Adrenal gland (tissue), 5 donors: Measurements from ENCODE around the gene ARHGEF25.

ENCODE experiments used
- POLR2A ChIP-seq, 2 donors: fragments of 450-650 bp; IDR thresholded peaks; one replicate each; pipeline ENCODE4 v1.6.1; 2017; ENCODE audit warnings: antibody characterized with exemption in 2 of 2, mild to moderate bottlenecking in 2 of 2, moderate library complexity in 1 of 2
- TF ChIP-seq, protein P1 (sequence below), 6 experiments: fragments of 450-650 bp in 4 of 6; fragments of 200-600 bp in 2 of 6; sonication (generic) in 1 of 6; IDR thresholded peaks; 1 replicate in 5 of 6; 2 replicates in 1 of 6; pipeline versions ENCODE4 v1.5.1 to v1.8.0; 2016 to 2021; ENCODE audit warnings: antibody characterized with exemption in 6 of 6, mild to moderate bottlenecking in 2 of 6, moderate library complexity in 1 of 6
- donor health status: DM: no; HTN: no; CAD: no.

DNA sequence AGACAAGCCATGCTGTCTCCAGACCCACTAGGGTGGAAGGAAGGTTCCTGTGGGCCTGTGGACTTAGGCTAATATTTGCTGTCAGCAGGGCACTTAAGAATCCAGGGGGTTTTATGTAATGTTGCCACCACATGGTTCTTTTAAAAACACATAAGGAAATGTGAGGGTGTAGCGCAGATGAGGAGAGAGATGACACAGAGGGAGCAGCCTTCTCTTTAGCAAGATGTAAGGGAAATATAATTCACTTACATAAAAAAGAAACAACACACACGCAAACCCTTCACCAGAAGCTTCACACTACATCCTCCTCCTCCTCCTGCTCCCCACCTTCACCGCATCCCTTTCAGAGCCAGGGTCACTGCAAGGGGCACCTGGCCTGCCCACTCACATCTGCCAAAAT, 25.1 kb upstream of the ARHGEF25 start:
- no peak for TF ChIP-seq POLR2A (IDR thresholded peaks at IDR 0.05)
- TF ChIP-seq, protein P1, sequence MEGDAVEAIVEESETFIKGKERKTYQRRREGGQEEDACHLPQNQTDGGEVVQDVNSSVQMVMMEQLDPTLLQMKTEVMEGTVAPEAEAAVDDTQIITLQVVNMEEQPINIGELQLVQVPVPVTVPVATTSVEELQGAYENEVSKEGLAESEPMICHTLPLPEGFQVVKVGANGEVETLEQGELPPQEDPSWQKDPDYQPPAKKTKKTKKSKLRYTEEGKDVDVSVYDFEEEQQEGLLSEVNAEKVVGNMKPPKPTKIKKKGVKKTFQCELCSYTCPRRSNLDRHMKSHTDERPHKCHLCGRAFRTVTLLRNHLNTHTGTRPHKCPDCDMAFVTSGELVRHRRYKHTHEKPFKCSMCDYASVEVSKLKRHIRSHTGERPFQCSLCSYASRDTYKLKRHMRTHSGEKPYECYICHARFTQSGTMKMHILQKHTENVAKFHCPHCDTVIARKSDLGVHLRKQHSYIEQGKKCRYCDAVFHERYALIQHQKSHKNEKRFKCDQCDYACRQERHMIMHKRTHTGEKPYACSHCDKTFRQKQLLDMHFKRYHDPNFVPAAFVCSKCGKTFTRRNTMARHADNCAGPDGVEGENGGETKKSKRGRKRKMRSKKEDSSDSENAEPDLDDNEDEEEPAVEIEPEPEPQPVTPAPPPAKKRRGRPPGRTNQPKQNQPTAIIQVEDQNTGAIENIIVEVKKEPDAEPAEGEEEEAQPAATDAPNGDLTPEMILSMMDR (IDR thresholded peaks at IDR 0.05): no peak
